Panc1 (cell line): Measurements from ENCODE around the gene DPPA5.
"Not testable (repeated sequence)": the region's sequence is repeated elsewhere in the genome, so short reads cannot be mapped to it uniquely, and the experiment has no call there.

ENCODE experiments used
- CTCF ChIP-seq: fragments of 450-650 bp; IDR thresholded peaks from 2 replicates; pipeline ENCODE4 v1.5.1; 2017; ENCODE audit warnings: mild to moderate bottlenecking
- POLR2AphosphoS5 ChIP-seq: IDR thresholded peaks from 2 replicates; pipeline ENCODE4 v1.6.1; 2012; ENCODE audit warnings: mild to moderate bottlenecking, low read depth, low read length, moderate library complexity
- REST ChIP-seq, 2 experiments: IDR thresholded peaks; 2 replicates each; pipeline ENCODE4 v1.6.1; 2011 to 2012; ENCODE audit warnings: low read depth in 2 of 2, control low read depth in 1 of 2, low read length in 1 of 2, mild to moderate bottlenecking in 1 of 2, moderate library complexity in 1 of 2; ENCODE audit not compliant: insufficient read depth in 1 of 2
- SIN3A ChIP-seq: IDR thresholded peaks from 2 replicates; pipeline ENCODE4 v1.6.1; 2012; ENCODE audit warnings: low read depth, mild to moderate bottlenecking, low read length, moderate library complexity, borderline replicate concordance; ENCODE audit not compliant: insufficient read depth
- TCF7L2 ChIP-seq: IDR thresholded peaks from 2 replicates; pipeline ENCODE4 v1.6.1; 2011; ENCODE audit warnings: mild to moderate bottlenecking, low read depth, low read length, inconsistent platforms

- TF ChIP-seq POLR2AphosphoS5; CTCF; SIN3A; REST (IDR thresholded peaks at IDR 0.05; ENCODE audit: insufficient read depth in 1 of 2, low read depth in 2 of 2, low read length in 1 of 2); TCF7L2: not testable (repeated sequence)
These were observed 27.5 kb upstream of the DPPA5 start for GRCh38 chr6:73381531-73381930.
